Fibroblast of mammary gland (primary cell): ENCODE measurements around the gene DNAH17.
"Not testable (repeated sequence)": the region's sequence is repeated elsewhere in the genome, so short reads cannot be mapped to it uniquely, and the experiment has no call there.

ENCODE experiments used
- DNase-seq: peaks from one replicate; pipeline ENCODE4 v3.0.0-alpha.2; 2010; ENCODE audit warnings: low read depth
- H3K4me3 ChIP-seq: 2 replicates; pipeline ENCODE4 v1.5.1; 2011; ENCODE audit warnings: low read depth, mild to moderate bottlenecking, low read length, moderate library complexity; ENCODE audit not compliant: control insufficient read depth
- CTCF ChIP-seq: conservative IDR thresholded peaks from 2 replicates; pipeline ENCODE4 v1.5.1; 2011; ENCODE audit warnings: low read depth, low read length, inconsistent platforms; ENCODE audit not compliant: control insufficient read depth, insufficient read depth

The DNAH17 gene

GRCh38 chr17:78472035-78472905 lies 104.9 kb downstream of the DNAH17 start:
- H3K4me3 ChIP-seq: no peak overlapping the region
- no peak for DNase-seq
- TF ChIP-seq CTCF: no peak

GRCh38 chr17:78471635-78472034 lies 105.6 kb downstream of the DNAH17 start:
- DNase-seq: no peak
- no peak for TF ChIP-seq CTCF
- H3K4me3 ChIP-seq: no peak overlapping the region

- no peak overlapping the region for H3K4me3 ChIP-seq
- no peak for TF ChIP-seq CTCF
- no peak for DNase-seq
Observed at GRCh38 chr17:78469443-78469842, 107.8 kb downstream of the DNAH17 start.

- TF ChIP-seq CTCF: no peak
- H3K4me3 ChIP-seq: no peak overlapping the region
- no peak for DNase-seq
Observed at GRCh38 chr17:78468366-78468765, 108.8 kb downstream of the DNAH17 start.

- DNase-seq: no peak
- no peak overlapping the region for H3K4me3 ChIP-seq
- TF ChIP-seq CTCF: no peak
Observed at GRCh38 chr17:78466786-78467715, 110.1 kb downstream of the DNAH17 start.

GRCh38 chr17:78466109-78466785 lies 110.9 kb downstream of the DNAH17 start:
- DNase-seq: not testable (repeated sequence)

More at GRCh38 chr17:78466109-78466785, 110.9 kb downstream of the DNAH17 start:
- not testable (repeated sequence) for H3K4me3 ChIP-seq
